OCI-LY3 (cell line): Measurements from ENCODE around the gene PAX2.

Experiments
- H2AFZ ChIP-seq: fragments of 200-600, 300-600 bp; shearing (Covaris generic); 2 replicates; pipeline ENCODE4 v1.6.0; 2014; ENCODE audit warnings: antibody characterized with exemption, low read depth, low read length
- H3K27ac ChIP-seq: fragments of 200-600, 300-600 bp; sonication (generic); 2 replicates; pipeline ENCODE4 v1.5.1; 2014; ENCODE audit warnings: mild to moderate bottlenecking, low read length, moderate library complexity, mixed read lengths
- H3K27me3 ChIP-seq: fragments of 200-600, 300-600 bp; sonication (generic); 2 replicates; pipeline ENCODE4 v1.6.1; 2014; ENCODE audit warnings: low read depth, low read length, mixed read lengths
- H3K36me3 ChIP-seq: fragments of 200-600, 300-600 bp; sonication (generic); replicated peaks from 2 replicates; pipeline ENCODE3; 2014; ENCODE audit warnings: low read depth, low read length, mixed read lengths
- H3K4me1 ChIP-seq: fragments of 300-600, 200-600 bp; sonication (generic); 2 replicates; pipeline ENCODE4 v1.6.1; 2014; ENCODE audit warnings: low read length, mixed read lengths
- H3K4me2 ChIP-seq: fragments of 200-600, 300-600 bp; sonication (generic); 2 replicates; pipeline ENCODE4 v1.6.1; 2014; ENCODE audit warnings: low read length, mixed read lengths
- H3K4me3 ChIP-seq: fragments of 300-600, 200-600 bp; sonication (generic); 2 replicates; pipeline ENCODE4 v1.5.1; 2014; ENCODE audit warnings: antibody characterized with exemption, mild to moderate bottlenecking, low read length, moderate library complexity
- H3K79me2 ChIP-seq: fragments of 300-600, 200-600 bp; shearing (Covaris generic); 2 replicates; pipeline ENCODE4 v1.6.1; 2014; ENCODE audit warnings: mild to moderate bottlenecking, low read length, mixed read lengths
- H3K9ac ChIP-seq: fragments of 300-600, 200-600 bp; shearing (Covaris generic); 2 replicates; pipeline ENCODE4 v1.6.0; 2014; ENCODE audit warnings: mild to moderate bottlenecking, low read length, moderate library complexity
- H3K9me3 ChIP-seq: fragments of 200-600, 300-600 bp; shearing (Covaris generic); 2 replicates; pipeline ENCODE4 v1.6.1; 2014; ENCODE audit warnings: low read length, mixed read lengths; ENCODE audit not compliant: insufficient read depth
- H4K20me1 ChIP-seq: fragments of 200-600, 300-600 bp; sonication (generic); 2 replicates; pipeline ENCODE4 v1.6.1; 2016; ENCODE audit warnings: low read length, mixed read lengths; ENCODE audit not compliant: insufficient read depth
- EZH2phosphoT487 ChIP-seq: fragments of 200-600 bp; shearing (Covaris generic); IDR thresholded peaks from 2 replicates; pipeline ENCODE4 v1.6.1; 2018; ENCODE audit warnings: antibody characterized with exemption, mixed run types, low read depth
- TF ChIP-seq, protein P1 (sequence below): fragments of 200-600, 300-600 bp; sonication (generic); IDR thresholded peaks from 2 replicates; pipeline ENCODE4 v1.5.1; 2014; ENCODE audit warnings: antibody characterized with exemption, low read length, low read depth

PAX2 gene

DNA sequence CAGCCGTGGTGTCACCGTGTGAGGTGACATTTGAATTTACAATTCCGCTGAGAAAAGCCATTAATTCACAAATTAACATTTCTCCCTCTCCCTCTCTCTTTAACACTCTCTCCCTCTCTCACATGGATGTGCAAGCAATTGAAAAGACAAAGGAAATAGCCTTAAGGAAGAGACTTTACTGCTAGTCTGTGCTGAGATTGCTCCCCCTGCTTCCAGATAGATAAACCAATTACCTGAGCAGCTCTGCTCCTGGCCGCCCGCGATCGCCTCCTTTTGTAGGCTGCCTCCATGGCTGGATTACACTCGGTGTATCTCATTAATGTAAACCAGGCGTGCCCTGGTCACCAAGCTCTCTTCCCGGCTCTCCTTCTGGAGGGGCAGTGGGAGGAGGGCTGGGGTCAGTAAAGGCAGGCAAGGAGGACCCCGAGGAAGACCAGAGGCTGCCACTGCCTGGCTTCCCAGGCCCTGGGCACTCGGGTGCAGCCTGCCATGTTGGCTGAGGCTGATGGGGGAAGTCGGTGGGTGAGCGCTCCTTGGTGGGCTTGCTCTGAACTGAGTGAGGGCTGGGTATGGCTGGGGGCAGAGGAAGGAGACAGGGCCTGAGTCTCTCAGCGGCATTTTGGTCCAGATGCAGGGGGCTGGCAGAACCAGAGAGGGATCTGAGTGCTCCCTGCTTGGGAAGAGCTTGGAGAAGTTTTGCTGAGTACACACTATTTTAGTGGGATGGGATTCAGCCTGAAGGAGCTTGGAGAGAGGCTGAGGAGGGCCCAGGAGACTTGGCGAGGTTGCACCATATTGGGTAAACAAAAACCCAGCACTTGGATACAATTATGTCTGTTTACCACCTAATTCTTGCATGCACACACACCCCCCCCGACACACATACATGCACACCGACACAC, 42.9 kb downstream of the PAX2 start:
- H3K27me3 ChIP-seq = no peaks in the 10 kb centered on the region
- no peak overlapping the region for H2AFZ ChIP-seq
- H3K27ac ChIP-seq = no peak overlapping the region
- H3K9me3 ChIP-seq = no peaks in the 10 kb centered on the region
- H3K9ac ChIP-seq = no peak overlapping the region
- H3K36me3 ChIP-seq = no peaks in the 10 kb centered on the region
- H3K79me2 ChIP-seq = no peaks in the 10 kb centered on the region
- no peak overlapping the region for H3K4me3 ChIP-seq
- TF ChIP-seq, protein P1, sequence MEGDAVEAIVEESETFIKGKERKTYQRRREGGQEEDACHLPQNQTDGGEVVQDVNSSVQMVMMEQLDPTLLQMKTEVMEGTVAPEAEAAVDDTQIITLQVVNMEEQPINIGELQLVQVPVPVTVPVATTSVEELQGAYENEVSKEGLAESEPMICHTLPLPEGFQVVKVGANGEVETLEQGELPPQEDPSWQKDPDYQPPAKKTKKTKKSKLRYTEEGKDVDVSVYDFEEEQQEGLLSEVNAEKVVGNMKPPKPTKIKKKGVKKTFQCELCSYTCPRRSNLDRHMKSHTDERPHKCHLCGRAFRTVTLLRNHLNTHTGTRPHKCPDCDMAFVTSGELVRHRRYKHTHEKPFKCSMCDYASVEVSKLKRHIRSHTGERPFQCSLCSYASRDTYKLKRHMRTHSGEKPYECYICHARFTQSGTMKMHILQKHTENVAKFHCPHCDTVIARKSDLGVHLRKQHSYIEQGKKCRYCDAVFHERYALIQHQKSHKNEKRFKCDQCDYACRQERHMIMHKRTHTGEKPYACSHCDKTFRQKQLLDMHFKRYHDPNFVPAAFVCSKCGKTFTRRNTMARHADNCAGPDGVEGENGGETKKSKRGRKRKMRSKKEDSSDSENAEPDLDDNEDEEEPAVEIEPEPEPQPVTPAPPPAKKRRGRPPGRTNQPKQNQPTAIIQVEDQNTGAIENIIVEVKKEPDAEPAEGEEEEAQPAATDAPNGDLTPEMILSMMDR = no peak
- TF ChIP-seq EZH2phosphoT487 = no peak
- H3K4me2 ChIP-seq = no peak overlapping the region
- no peaks in the 10 kb centered on the region for H4K20me1 ChIP-seq
- H3K4me1 ChIP-seq = no peaks in the 10 kb centered on the region

DNA sequence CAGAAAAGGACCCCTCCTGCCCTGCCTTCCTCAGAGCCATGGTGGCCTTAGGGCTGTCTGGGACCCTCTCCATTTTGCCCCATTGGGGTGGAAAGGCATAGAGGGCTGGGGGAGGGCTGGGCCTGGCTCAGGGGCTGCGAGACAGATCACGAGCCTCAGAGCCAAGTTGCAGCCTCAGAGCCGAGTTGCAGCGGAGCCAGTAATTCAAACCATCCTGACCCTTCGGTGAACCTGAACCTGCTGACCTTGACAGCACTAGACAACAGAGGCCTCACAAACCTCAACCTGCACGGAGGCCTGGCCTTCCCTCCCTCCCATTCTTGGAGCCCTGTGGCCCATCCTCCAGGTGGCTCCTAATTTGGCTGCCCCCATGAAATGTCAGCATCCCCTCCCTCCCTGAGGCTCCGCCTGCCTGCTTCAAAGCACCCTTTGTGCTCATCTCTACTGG, 45.4 kb downstream of the PAX2 start:
- no peaks in the 10 kb centered on the region for H3K9me3 ChIP-seq
- H3K9ac ChIP-seq = no peak overlapping the region
- no peaks in the 10 kb centered on the region for H3K79me2 ChIP-seq
- no peaks in the 10 kb centered on the region for H4K20me1 ChIP-seq
- TF ChIP-seq, protein P1 = no peak
- no peak for TF ChIP-seq EZH2phosphoT487
- no peak overlapping the region for H2AFZ ChIP-seq
- no peak overlapping the region for H3K4me3 ChIP-seq
- H3K27ac ChIP-seq = no peak overlapping the region
- no peaks in the 10 kb centered on the region for H3K27me3 ChIP-seq
- H3K36me3 ChIP-seq = no peaks in the 10 kb centered on the region
- H3K4me2 ChIP-seq = no peak overlapping the region
- H3K4me1 ChIP-seq = no peaks in the 10 kb centered on the region

DNA sequence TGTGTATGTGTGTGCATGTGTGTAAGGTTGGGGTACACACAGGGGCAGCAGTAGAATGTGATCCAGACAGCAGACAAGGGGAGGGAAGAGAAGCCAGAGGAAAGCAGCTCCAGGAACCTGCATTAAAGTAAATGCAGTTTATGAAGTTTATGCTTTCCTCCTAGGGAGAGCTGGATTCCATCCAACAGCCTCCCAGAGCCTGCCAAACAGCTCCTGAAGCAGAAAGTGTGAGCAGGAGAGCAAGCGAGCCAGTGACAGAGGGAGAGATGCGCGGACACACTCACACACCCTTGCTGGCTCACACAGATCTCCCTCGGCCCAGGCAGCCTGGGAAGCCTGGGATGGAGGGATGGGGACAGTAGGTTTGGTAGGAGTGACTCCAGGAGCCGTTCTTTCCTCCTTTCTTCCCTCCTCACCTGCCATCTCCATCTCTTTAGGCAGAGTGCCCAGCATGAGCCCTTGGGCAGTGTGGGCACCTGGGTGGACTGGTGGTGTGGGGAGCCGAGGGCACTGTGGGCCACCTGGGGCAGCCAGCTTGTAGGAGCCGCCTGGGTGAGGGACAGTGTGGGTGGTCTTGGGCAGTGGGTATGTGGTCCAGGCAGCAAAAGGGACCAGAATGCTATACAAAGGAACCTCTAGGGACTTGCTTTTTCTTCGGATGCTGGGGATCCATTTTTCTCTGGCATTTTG, 46.1 kb downstream of the PAX2 start:
- no peaks in the 10 kb centered on the region for H3K4me1 ChIP-seq
- H4K20me1 ChIP-seq = no peaks in the 10 kb centered on the region
- H3K9ac ChIP-seq = no peak overlapping the region
- H3K36me3 ChIP-seq = no peaks in the 10 kb centered on the region
- no peak overlapping the region for H3K4me3 ChIP-seq
- no peak for TF ChIP-seq EZH2phosphoT487
- TF ChIP-seq, protein P1 = no peak
- no peak overlapping the region for H3K4me2 ChIP-seq
- H3K27ac ChIP-seq = no peak overlapping the region
- H3K9me3 ChIP-seq = no peaks in the 10 kb centered on the region
- H3K27me3 ChIP-seq = no peaks in the 10 kb centered on the region
- no peak overlapping the region for H2AFZ ChIP-seq
- no peaks in the 10 kb centered on the region for H3K79me2 ChIP-seq

DNA sequence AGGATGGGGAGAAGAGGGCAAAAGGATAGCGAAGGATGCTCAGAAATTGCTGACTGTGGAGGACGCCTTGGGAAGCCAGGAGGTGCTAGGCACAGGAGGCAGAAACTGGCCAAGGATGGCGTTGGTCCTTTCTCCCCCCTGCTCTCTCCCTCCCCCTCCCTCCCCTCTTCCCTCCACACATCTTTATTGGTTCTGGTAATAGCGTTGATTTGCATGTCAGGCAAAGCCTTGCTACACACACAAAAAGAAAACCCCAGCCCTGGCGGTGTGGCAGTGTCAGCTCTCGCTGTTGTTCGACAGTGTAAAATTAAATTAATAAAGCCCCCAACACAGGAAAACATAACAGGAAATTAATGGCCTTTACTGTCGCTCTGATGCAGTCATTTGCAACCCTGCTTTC, 47.2 kb downstream of the PAX2 start:
- Histone ChIP-seq H3K27ac (no peak overlapping the region), H2AFZ (no peak overlapping the region), H4K20me1 (no peaks in the 10 kb centered on the region), H3K4me3 (no peak overlapping the region), H3K79me2 (no peaks in the 10 kb centered on the region), H3K4me2 (no peak overlapping the region), H3K9ac (no peak overlapping the region), H3K36me3 (no peaks in the 10 kb centered on the region), H3K4me1 (peaks cover 3% of the 10 kb centered on the region; the same call in 1 of the 2 replicates), H3K27me3 (no peaks in the 10 kb centered on the region), H3K9me3 (no peaks in the 10 kb centered on the region)
- TF ChIP-seq, protein P1 = no peak
- TF ChIP-seq EZH2phosphoT487 = no peak
